Spinal cord (tissue), 10 donors: ENCODE data around the gene FOXN4. TPM values are rescaled to one million over a fixed set of nuclear protein-coding genes. Genes with fewer than 3 reads are reported as not detected.

Experiments used
- DNase-seq, 6 donors: peaks; one replicate each; pipeline versions ENCODE4 v3.0.0 to v3.0.0-alpha.2; 2013 to 2015; ENCODE audit warnings: low spot score in 6 of 6, low read depth in 4 of 6
- H3K27ac ChIP-seq: one replicate; pipeline ENCODE4 v1.5.1; 2013; ENCODE audit warnings: low read depth, low read length, control low read depth
- H3K27me3 ChIP-seq: one replicate; pipeline ENCODE4 v1.6.1; 2013; ENCODE audit warnings: low read length; ENCODE audit not compliant: control insufficient read depth, insufficient read depth
- H3K36me3 ChIP-seq: one replicate; pipeline ENCODE4 v1.6.1; 2013; ENCODE audit warnings: low read length; ENCODE audit not compliant: control insufficient read depth, insufficient read depth
- H3K4me1 ChIP-seq: one replicate; pipeline ENCODE4 v1.6.1; 2013; ENCODE audit warnings: low read length; ENCODE audit not compliant: control insufficient read depth, insufficient read depth
- H3K4me3 ChIP-seq: one replicate; pipeline ENCODE4 v1.5.1; 2013; ENCODE audit warnings: low read depth, low read length, control low read depth
- H3K9me3 ChIP-seq: one replicate; pipeline ENCODE4 v1.6.1; 2013; ENCODE audit warnings: low read length; ENCODE audit not compliant: control insufficient read depth, insufficient read depth
- WGBS: methylation state at CpG from one replicate; pipeline ENCODE4 v1.1.5; 2013; ENCODE audit warnings: missing lambda C conversion rate; ENCODE audit not compliant: insufficient coverage; 5-methylcytosine and 5-hydroxymethylcytosine counted together
- polyA plus RNA-seq, 2 donors: library from polyadenylated mRNA; unstranded; fragments of 120-200 nt; gene quantifications; one replicate each; pipeline ENCODE4 v1.2.1, GENCODE V29; 2013; ENCODE audit not compliant: insufficient read length in 2 of 2
- total RNA-seq, 2 donors: library from RNA; depleted of rRNA in 1 of 2; stranded (reverse); fragments of 120-200 nt in 1 of 2; fragments of >200 nt in 1 of 2; gene quantifications; one replicate each; pipeline versions ENCODE4 v1.2.3 to v1.2.4, GENCODE V29; 2013 to 2014
- donor health status: healthy.

Gene FOXN4
- total and polyA plus RNA-seq, 4 donors: 0.33 to 1.4 (median 1.3) TPM; not detected in 1

DNA sequence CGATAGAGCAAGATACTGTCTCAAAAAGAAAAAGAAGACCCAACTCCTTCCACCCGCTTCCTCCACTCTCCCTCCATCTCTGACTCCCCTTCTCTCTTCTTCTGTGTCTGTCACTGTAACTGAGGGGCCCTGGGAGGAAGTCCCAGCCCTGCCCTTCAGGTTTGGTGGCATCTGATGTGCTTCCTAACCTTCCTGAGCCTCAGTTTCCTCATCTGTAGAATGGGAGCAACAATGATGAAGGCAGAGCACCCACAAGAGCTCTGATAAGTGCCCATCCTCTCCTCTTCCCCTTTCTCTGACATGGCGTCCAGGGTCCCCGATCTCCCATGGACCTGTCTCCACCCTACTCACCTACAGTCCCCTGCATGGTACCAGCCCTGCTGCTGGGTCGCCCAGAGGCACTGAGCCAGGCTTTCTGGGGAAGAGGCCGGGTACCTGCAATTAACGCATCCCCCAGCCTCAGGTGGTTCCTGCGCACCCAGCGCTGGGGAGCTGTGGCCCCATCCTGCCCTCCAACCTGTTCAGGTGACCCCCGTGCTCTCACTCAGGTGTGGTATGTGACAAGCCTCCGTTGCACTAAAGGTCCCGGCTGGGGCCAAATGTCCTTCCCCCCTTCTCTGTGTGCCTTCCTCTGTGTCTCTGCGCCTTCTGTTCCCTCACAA is 13.2 kb downstream of the FOXN4 start:
- Histone ChIP-seq H3K36me3 (no peaks in the 10 kb centered on the region), H3K27me3 (peaks cover 2% of the 10 kb centered on the region), H3K4me1 (peaks cover 19% of the 10 kb centered on the region), H3K27ac (no peak overlapping the region), H3K9me3 (no peaks in the 10 kb centered on the region), H3K4me3 (no peak overlapping the region)
- no peak for DNase-seq
- WGBS: 89% methylated on average over 12 of the region's 13 CpGs

DNA sequence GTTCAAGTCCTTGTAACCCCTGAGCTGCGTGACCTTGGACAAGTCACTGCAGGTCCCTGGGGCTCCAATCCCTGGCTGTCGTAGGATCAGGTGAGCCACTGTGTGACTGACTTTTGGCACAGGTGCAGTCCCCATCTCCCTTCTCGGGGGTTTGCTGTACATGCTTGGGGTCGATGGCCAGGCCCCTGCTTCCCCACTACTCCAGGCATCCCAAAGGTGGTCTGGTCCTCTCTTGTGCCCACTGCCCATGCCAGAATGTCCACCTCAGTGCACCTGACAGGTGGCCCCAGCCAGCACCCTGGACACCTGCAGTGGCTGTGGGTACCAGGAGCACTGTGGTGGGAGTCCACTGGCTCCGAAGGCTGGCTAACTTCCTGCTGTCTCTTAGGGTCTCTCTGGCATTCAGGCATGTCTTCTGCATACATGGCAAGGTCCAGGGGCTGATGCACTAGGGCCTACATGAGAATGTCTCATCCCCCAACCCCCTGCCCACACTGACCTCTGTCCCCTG is 14.7 kb downstream of the FOXN4 start:
- 94% methylated on average over 4 of the region's 5 CpGs for WGBS
- no peaks in the 10 kb centered on the region for H3K36me3 ChIP-seq
- H3K4me3 ChIP-seq: no peak overlapping the region
- H3K4me1 ChIP-seq: peaks cover 24% of the 10 kb centered on the region
- H3K27me3 ChIP-seq: peaks cover 2% of the 10 kb centered on the region
- no peak for DNase-seq
- H3K9me3 ChIP-seq: no peaks in the 10 kb centered on the region
- no peak overlapping the region for H3K27ac ChIP-seq

DNA sequence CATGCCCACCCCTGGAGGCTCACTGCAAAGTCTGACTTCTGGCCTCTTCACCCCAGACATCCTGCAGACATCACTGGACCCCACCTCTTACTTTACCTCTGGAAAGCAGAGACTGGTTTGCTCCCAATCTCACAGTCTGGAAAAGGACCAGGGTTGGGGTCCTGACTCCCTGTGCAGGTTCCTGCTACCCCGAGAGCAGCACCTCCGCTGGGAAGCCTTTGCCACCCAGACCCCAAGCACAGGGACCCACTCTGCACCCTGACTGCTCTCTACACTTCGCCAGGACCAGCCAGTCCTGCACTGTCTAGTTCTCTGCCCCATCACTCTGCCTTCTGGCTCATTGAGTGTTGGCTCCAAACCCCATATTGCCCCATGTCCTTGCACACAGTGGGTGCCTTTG is 16.0 kb downstream of the FOXN4 start:
- Histone ChIP-seq H3K27me3 (peaks cover 2% of the 10 kb centered on the region), H3K4me3 (no peak overlapping the region), H3K9me3 (no peaks in the 10 kb centered on the region), H3K27ac (no peak overlapping the region), H3K4me1 (peaks cover 24% of the 10 kb centered on the region), H3K36me3 (no peaks in the 10 kb centered on the region)
- DNase-seq: no peak
- 69% methylated on average over 3 of the region's 3 CpGs for WGBS

DNA sequence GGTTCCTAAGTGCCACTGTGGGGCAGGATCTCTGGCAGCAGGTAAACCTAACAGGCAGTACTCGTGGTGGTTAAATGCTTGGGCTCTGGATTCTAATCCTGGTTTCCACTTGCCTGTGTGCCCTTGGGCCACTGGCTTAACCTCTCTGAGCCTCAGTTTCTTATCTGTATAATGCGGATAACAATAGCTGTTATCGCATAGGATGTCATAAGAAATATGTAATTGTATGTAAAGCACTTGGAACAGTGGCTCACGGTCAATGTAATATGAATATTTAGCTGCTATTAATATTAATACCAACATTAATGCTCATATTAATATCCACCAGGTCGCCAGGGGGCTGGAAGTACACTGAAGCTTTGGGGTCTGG is 16.8 kb downstream of the FOXN4 start:
- Histone ChIP-seq H3K27me3 (peaks cover 2% of the 10 kb centered on the region), H3K4me1 (peaks cover 24% of the 10 kb centered on the region), H3K27ac (no peak overlapping the region), H3K4me3 (no peak overlapping the region), H3K36me3 (no peaks in the 10 kb centered on the region), H3K9me3 (no peaks in the 10 kb centered on the region)
- DNase-seq: no peak
- 79% methylated on average over 2 of the region's 5 CpGs for WGBS

DNA sequence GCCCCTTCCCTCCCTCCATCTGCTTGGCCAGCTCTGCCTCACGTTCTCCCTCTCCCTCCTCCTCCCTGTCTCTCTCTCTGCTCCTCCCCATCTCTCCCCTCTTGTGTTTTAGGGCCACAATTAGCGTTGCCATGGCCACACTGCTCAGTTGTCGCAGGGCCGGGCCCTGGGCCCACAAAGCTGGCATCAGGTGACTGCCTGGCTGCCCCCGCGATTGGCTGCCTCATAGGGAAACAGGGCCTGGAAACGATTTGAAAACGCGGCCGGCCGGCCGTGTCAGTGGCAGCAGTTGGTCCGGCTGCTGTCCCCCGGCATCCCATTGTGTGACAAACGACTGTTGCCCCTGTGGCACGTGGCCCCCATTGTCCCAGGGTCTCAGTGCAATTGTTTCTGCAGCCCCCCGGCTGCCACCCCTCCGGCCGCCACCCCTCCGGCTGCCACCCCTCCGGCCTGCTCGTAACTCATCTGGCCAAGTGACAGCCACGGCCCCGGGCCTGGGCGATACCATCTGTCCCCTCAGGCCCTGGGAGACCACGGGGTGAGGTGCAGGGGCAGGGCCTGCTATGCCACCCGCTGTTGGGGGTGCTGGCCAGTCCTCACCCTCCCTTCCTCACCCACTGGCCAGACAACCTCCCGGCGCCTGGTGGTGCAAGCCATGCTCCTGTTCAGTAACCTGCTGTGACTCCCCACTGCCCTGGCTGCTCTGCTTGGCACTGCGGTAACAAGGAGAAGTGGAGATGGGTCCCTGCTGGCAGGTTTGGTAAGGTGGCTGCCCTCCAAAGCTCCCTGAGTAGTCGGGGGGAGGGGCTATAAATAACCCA is 17.4 kb downstream of the FOXN4 start:
- Histone ChIP-seq H3K9me3 (no peaks in the 10 kb centered on the region), H3K36me3 (no peaks in the 10 kb centered on the region), H3K27ac (peak overlapping the region; percentile 40), H3K27me3 (peaks cover 2% of the 10 kb centered on the region), H3K4me1 (peaks cover 24% of the 10 kb centered on the region), H3K4me3 (peak overlapping the region; percentile 35)
- peak; percentile 80 to 99 (median 91) for DNase-seq
- WGBS: 2% methylated on average over 26 of the region's 31 CpGs

DNA sequence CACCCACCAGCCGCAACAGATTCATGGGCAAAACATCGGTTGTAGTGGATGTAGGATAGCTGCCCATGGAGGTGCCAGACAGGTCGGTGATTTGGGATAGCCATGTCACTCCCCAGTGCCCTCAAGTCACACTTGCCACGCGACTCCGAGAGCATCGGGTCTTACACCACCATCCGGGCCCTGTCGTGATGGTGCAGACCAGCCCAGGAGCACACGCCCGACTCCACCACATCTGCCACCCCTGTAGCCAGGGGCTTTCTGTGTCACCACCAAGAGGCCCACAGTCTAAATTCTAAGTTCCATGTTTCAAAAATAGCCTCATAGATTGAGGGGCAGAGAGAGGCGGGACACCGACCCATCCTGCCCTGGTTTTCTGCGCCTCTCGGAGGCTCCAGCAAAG is 18.0 kb downstream of the FOXN4 start:
- H3K4me1 ChIP-seq: peaks cover 24% of the 10 kb centered on the region
- H3K4me3 ChIP-seq: peak overlapping the region; percentile 35
- 26% methylated on average over 13 of the region's 15 CpGs for WGBS
- H3K36me3 ChIP-seq: no peaks in the 10 kb centered on the region
- DNase-seq: no peak
- H3K27ac ChIP-seq: peak overlapping the region; percentile 40
- no peaks in the 10 kb centered on the region for H3K9me3 ChIP-seq
- H3K27me3 ChIP-seq: no peaks in the 10 kb centered on the region

DNA sequence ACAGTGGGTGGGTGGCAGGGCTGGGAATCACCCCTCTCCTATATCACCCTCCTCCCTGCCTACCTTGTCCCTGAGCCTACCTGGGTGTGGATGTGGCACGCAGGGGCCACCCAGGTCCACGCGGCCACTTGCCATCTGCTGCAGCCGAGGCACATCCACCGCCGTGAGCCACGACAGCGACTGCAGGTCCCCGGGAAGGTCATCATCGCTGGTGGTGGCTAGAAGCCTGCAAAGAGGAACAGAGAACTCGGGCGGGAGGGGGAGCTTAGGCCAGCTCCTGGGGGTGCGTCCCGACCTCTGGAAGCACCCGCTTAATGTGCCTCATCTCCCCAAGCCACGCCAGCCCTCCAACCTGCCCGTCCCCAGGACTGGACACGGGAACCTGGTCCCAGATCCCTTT is 19.0 kb downstream of the FOXN4 start:
- WGBS: 94% methylated on average over 18 of the region's 18 CpGs
- Histone ChIP-seq H3K4me1 (peaks cover 24% of the 10 kb centered on the region), H3K27ac (no peak overlapping the region), H3K36me3 (peaks cover 2% of the 10 kb centered on the region), H3K9me3 (no peaks in the 10 kb centered on the region), H3K4me3 (no peak overlapping the region), H3K27me3 (no peaks in the 10 kb centered on the region)
- no peak for DNase-seq

DNA sequence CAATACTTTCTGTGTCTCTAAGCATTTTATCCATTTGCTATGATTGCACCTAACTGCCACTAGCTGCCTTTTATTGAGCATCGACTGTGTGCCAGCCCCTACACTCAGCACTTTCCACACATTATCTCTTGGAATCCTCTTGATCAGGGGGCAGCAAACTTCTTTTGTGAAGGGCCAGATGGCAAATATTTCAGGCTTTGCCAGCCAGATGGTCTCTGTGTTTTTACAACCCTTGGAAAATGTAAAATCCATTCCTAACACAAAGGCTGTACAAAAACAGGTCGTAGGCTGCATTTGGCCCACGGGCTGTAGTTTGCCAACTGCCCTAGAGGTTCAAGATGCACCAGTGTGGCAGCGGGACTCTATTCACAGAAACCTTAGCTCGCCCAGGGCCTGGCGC is 19.5 kb downstream of the FOXN4 start:
- H3K4me3 ChIP-seq: no peak overlapping the region
- H3K36me3 ChIP-seq: peaks cover 7% of the 10 kb centered on the region
- no peak overlapping the region for H3K27ac ChIP-seq
- H3K4me1 ChIP-seq: peaks cover 24% of the 10 kb centered on the region
- 41% methylated on average over 4 of the region's 6 CpGs for WGBS
- DNase-seq: peak in 2 of 6 donors; percentile 66 to 74
- H3K27me3 ChIP-seq: no peaks in the 10 kb centered on the region
- no peaks in the 10 kb centered on the region for H3K9me3 ChIP-seq

DNA sequence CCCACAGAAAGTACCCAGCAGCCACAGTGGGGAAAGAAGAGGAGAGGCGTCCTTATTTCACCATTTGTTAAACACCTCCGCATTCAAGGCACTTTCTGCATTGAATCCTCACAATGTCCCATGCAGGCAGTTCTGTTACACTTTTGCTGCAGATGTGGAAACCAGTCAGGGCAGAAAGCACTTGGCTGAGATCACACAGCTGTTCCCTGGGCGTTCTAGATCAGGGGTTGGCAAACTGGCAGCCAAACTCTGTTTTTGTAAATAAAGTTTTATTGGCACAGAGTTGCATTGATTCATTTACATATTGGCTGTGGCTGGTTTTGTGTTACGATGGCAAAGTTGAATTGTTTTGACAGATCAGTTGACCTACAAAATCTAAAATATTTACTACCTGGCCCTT is 20.1 kb downstream of the FOXN4 start:
- WGBS: 83% methylated on average over 1 of the region's 4 CpGs
- H3K27me3 ChIP-seq: no peaks in the 10 kb centered on the region
- no peaks in the 10 kb centered on the region for H3K9me3 ChIP-seq

More for the DNA sequence above, 20.1 kb downstream of the FOXN4 start:
- Histone ChIP-seq H3K4me3 (no peak overlapping the region), H3K27ac (no peak overlapping the region), H3K4me1 (peaks cover 24% of the 10 kb centered on the region), H3K36me3 (peaks cover 10% of the 10 kb centered on the region)
- DNase-seq: no peak
